Mesenteric fat pad (tissue), 1 donor: ENCODE measurements around the gene CRK. TPM values are rescaled to one million over a fixed set of nuclear protein-coding genes. Genes with fewer than 3 reads are reported as not detected.

Source experiments
- DNase-seq: peaks from one replicate; pipeline ENCODE4 v3.0.0-alpha.2; 2020; ENCODE audit warnings: low spot score
- long read RNA-seq: library from polyadenylated mRNA; unstranded; transcript quantifications from one replicate; pipeline ENCODE4 v2.0.0, GENCODE V29; 2020
- total RNA-seq: library from RNA; stranded (reverse); fragmentation: NEBNext Ultra II Directional; extraction: Animal tissue kit (Norgen Biotek cat#: 25700); gene quantifications from one replicate; pipeline ENCODE4 v1.2.1, GENCODE V29; 2021
- donor health status: DM: yes; HTN: yes; CAD: no.

CRK gene
- total RNA-seq, result 97.0 TPM
- long read RNA-seq, transcript CRK-201 (3 exons, 3,880 nt), result minor isoform, 27 of 98 reads
- long read RNA-seq, transcript CRK-202 (3 exons, 3,675 nt), result major isoform, 28 of 98 reads
- long read RNA-seq, partial matches to known transcripts, result 17 of 98 reads
- long read RNA-seq, other reads (novel, unspliced or antisense), result 26 of 98 reads

- peak; percentile 100 for DNase-seq
Measured at GRCh38 chr17:1455797-1456599, at the start of gene CRK. CRK (minus strand) TSS chr17:1456232; CDS start chr17:1456117, 115 bp downstream.

GRCh38 chr17:1505586-1505985, 49.6 kb upstream of the CRK start:
- DNase-seq, result no peak

GRCh38 chr17:1504866-1505265, 48.8 kb upstream of the CRK start:
- DNase-seq, result no peak

GRCh38 chr17:1503699-1504098, 47.7 kb upstream of the CRK start:
- no peak for DNase-seq

GRCh38 chr17:1498869-1499268, 42.8 kb upstream of the CRK start:
- no peak for DNase-seq

- DNase-seq, result no peak
Measured at GRCh38 chr17:1498233-1498632, 42.2 kb upstream of the CRK start.

- DNase-seq, result no peak
Measured at GRCh38 chr17:1497831-1498230, 41.8 kb upstream of the CRK start.

- DNase-seq, result no peak
Measured at GRCh38 chr17:1496869-1497268, 40.8 kb upstream of the CRK start.

GRCh38 chr17:1495265-1495989, 39.4 kb upstream of the CRK start:
- no peak for DNase-seq

GRCh38 chr17:1494736-1495253, 38.8 kb upstream of the CRK start:
- no peak for DNase-seq

GRCh38 chr17:1494203-1494602, 38.2 kb upstream of the CRK start:
- no peak for DNase-seq

GRCh38 chr17:1493291-1493980, 37.4 kb upstream of the CRK start:
- DNase-seq, result no peak

GRCh38 chr17:1492249-1493206, 36.5 kb upstream of the CRK start, which contains the start of gene MYO1C:
MYO1C (minus strand) TSS chr17:1492686; CDS start chr17:1492487, 199 bp downstream.
- DNase-seq, result no peak

GRCh38 chr17:1491443-1492248, 35.6 kb upstream of the CRK start:
- no peak for DNase-seq

- peak; percentile 92 for DNase-seq
Measured at GRCh38 chr17:1490643-1491442, 34.8 kb upstream of the CRK start.

GRCh38 chr17:1488826-1489270, 32.8 kb upstream of the CRK start:
- DNase-seq, result no peak

GRCh38 chr17:1487939-1488825, 32.1 kb upstream of the CRK start:
- DNase-seq, result peak; percentile 94
